ENCODE results near the gene ATP6V0E1.
"Not testable (repeated sequence)": the region's sequence is repeated elsewhere in the genome, so short reads cannot be mapped to it uniquely, and the experiment has no call there.

DNA sequence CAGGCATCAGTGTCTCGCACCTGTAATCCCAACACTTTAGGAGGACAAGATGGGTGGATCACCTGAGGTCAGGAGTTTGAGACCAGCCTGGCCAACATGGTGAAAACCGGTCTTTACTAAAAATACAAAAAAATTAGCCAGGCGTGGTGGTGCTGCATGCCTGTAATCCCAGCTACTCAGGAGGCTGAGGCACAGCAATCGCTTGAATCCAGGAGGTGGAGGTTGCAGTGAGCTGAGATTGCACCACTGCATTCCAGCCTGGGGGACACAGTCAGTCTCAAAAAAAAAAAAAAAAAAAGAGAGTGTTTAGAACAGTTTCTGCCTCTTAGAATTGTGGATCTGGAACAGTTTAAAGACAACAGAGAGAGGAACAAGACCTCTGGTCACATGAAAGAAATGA is 92.9 kb downstream of the ATP6V0E1 start:
- not testable (repeated sequence) for TF ChIP-seq ZNF777 (tag by site-specific recombination; IDR thresholded peaks at IDR 0.05; ENCODE audit: borderline replicate concordance); PRDM1 (tag by site-specific recombination; IDR thresholded peaks at IDR 0.05); TCF7L2 (IDR thresholded peaks at IDR 0.05; ENCODE audit: borderline replicate concordance, low read depth, low read length); ZNF138 (tag by site-specific recombination; IDR thresholded peaks at IDR 0.05; ENCODE audit: borderline replicate concordance); ZNF23 (tag by site-specific recombination; IDR thresholded peaks at IDR 0.05; ENCODE audit: borderline replicate concordance); ZNF2 (tag by site-specific recombination; IDR thresholded peaks at IDR 0.05)
- TF ChIP-seq, protein P1, sequence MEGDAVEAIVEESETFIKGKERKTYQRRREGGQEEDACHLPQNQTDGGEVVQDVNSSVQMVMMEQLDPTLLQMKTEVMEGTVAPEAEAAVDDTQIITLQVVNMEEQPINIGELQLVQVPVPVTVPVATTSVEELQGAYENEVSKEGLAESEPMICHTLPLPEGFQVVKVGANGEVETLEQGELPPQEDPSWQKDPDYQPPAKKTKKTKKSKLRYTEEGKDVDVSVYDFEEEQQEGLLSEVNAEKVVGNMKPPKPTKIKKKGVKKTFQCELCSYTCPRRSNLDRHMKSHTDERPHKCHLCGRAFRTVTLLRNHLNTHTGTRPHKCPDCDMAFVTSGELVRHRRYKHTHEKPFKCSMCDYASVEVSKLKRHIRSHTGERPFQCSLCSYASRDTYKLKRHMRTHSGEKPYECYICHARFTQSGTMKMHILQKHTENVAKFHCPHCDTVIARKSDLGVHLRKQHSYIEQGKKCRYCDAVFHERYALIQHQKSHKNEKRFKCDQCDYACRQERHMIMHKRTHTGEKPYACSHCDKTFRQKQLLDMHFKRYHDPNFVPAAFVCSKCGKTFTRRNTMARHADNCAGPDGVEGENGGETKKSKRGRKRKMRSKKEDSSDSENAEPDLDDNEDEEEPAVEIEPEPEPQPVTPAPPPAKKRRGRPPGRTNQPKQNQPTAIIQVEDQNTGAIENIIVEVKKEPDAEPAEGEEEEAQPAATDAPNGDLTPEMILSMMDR (tag by site-specific recombination; IDR thresholded peaks at IDR 0.05), result not testable (repeated sequence)

Measured in HEK293 (cell line).